Kidney tubule cell (primary cell): Measurements from ENCODE around the gene HNRNPD.
"Not testable (repeated sequence)": the region's sequence is repeated elsewhere in the genome, so short reads cannot be mapped to it uniquely, and the experiment has no call there.

Experiments
- DNase-seq: peaks from one replicate; pipeline ENCODE4 v3.0.0-alpha.2; 2018; ENCODE audit warnings: low spot score

HNRNPD gene

DNA sequence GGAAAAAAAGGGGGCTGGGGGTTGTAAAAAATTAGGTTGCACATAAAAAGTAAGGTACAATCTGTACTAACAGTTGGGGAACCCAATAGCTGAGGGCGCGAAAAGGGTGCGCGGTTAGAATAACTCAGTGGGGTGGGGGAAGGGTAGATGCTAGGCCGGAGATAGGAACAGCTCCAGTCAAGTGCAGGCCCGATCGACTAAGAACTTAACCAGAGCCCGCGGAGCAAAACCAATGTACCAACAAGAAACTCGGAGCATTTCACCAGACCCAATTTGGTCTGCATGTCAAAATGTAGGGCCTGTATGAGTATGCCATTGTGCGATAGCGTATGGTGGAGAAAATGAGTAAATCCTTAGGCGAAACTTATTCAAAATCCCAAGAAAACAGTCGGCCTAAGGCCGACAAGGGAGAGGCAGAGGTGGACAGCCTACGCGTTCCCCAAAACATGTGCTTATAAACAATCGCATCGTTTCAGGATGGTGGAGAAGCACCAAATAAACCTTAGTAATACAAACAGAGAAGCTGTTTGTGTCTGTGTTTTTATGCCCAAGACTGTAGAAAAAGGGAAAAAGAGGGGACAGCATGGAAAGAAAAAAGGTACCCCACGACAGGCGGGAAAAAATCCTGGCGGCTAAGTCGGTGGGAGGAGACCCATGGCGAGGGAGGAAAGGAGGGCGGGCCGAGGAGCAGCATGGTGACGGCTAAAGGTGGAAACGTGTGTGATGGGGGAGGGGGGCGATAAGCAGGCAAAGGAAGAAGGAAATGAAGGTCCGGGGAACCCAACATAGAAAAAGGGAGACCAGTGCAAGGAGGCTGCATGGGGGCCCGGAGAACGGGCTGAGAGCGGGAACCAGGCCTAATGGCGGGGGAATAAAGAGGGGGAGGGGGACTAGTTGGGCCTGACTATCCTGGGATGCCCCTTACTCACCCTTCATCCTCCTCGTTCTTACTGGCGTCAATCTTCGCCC lies 990 bp downstream of the HNRNPD start:
- DNase-seq, result peak; percentile 85

DNA sequence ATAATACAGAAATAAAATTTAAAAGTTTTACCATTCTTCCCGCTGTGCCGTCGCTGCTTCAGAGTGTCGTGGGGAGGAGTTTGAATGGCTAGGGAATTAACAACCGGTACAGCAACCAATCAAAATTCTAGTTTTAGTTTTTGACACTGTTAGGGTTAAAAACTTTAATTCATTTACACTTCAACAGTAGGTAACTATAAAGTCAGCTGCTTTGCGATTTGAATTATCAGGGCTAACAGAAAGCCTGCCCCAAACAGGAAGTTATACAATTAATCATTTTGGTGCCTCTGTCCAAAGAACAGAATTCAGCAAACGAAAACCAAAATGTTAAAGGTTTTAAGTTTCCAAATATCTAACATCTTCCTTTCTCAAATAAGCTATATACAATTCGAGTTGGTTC lies 2.3 kb downstream of the HNRNPD start:
- DNase-seq, result peak; percentile 13

DNA sequence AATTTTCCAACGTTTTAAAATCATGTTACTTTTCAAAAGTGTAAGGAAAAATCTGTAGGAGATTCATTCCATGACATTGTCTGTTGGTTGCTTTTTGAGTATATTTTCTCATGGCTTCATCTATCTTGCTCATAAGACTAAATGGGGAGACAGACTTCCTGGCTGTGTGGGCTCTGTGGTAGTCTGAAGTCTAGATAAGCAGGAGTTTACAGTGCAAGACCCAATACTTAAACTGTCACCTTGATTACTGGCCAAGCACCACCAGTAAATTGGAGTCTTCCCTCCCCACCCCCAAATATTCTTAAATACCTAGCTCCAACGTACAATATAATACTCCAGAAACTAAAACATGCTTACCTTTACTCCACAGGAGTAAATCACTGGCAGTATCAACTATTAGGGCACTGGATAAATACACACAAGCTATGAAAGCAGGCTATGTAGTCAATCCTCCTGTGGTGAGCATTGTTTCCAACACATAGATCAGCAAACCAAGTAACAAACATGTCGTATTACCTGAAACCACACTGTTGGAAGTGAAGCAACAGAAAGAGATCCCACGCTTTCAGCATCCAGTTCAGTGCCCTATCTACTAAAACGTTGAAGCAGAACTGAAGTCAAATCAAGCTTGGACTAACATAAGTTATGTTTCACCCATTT lies 6.2 kb downstream of the HNRNPD start:
- no peak for DNase-seq

DNA sequence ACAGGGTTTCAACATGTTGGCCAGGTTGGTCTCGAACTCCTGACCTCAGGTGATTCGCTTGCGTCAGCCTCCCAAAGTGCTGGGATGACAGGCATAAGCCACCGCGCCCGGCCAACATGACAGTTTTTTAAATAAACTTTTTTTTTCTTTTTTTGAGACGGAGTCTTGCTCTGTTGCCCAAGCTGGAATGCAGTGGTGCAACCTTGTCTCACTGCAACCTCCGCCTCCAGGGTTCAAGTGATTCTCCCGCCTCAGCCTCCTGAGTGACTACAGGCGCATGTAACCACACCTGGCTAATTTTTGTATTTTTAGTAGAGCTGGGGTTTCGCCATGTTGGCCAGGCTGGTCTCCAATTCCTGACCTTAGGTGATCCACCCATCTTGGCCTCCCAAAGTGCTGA lies 7.4 kb downstream of the HNRNPD start:
- DNase-seq, result not testable (repeated sequence)

DNA sequence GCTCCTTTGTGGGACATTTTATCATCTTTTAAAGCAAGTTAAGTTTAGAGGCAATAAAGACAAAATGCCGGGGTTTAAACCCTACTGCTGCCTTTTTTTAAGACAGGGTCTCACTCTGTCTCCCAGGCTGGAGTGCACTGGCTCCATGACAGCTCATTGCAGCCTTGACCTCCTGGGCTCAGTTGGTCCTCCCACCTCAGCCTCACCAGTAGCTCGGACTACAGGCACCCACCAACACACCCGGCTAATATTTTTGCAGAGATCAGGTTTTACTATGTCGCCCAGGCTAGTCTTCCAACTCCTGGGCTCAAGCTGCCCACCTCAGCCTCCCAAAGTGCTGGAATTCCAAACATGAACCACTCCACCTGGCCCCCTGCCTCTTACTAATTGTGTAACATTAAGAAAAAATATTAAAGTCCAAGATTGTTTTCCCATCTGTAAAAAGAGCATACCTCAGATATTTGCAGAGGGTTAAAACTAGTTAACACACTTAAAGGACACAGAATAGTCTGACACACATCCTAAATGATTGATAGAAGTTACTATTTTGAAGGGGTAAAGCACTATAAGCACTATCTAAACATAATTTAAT lies 9.8 kb downstream of the HNRNPD start:
- DNase-seq, result no peak

DNA sequence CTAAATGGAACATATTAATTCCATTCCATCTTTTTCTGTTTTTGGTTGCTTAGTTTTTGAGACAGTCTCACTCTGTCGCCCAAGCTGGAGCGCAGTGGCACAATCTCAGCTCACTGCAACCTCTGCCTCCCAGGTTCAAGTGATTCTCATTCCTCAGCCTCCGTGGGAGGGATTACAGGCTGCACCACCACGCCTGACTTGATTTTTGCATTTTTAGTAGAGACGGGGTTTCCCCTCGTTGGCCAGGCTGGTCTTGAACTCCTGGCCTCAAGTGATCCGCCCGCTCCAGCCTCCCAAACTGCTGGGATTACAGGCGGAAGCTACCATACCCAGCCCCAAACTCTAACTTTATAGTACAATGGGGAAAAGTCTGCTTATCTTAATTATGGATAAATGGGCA lies 11.2 kb downstream of the HNRNPD start:
- peak; percentile 64 for DNase-seq

DNA sequence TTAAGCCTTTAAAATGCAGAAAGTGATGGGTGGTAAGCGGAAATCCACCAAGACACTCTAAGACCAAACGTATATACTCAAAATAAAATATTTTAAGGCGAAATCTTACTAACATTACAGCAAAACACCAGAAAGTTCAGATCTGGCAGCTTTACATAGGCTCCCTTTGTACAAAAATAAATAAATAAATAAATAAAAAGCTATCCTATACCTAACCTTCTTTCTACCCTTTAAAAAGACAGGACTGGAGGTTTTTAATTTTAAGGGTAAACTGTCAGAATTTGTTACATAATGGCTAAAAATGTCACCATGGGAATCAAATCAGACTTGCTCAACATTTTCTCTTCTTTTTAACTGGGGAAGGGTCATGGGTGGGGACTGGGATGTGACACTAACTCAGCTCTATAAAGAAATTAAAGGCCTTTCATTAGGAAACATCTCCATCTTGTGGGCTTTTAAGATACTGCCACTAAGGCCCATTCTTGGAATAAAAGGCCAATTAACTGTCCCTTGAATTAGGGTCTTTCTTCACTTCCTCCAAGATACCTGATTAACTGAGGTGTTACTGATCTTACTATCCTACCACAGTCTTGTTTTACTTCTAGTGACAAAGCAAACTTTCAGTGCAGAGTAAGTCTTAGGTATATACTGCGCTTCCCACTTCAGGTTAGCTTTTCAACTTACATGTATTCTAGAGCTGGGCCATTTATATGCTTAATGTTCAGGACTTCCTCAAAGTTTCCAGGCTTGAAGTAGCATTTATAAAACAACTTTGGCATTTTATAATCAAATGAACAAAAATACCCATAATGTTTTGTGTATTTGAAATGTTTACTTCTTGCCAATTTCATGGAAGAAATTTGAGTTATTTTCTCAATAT lies 13.3 kb downstream of the HNRNPD start:
- peak; percentile 26 for DNase-seq

DNA sequence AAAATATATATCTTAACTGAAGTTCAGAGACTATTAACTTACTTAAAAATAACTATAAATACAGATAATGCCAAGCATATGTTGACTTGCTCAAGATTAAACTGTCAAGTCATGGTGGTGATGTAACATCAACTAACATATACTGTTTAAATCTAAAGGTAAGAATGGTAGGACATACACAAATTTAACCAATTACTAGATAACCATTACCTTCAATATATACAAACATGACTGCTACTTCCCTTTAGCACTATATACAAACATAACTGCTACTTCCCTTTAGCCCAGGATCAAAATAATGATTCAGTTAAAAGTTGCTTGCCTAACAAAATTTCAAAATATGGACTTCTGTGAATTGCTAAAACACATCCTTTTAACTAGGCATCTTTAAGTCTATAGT lies 14.9 kb downstream of the HNRNPD start:
- no peak for DNase-seq

DNA sequence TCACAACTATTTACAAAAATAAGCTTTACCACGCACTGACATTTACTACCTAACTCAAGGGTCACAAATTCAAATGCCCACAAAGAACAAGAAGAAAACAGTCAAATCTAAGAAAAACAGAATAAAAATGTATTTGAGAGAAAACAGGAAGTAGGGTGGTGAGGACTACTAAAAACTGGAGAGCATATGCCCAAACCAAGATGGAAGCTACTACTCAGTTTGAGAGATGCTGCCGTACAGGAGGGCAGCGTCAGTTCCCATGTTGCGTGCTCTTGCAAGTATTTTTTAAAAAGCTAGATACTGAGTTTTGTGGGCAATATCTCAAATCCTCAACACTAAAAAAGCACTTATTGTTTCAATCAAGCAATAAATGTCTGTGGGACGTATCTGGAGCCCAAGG lies 16.2 kb downstream of the HNRNPD start:
- no peak for DNase-seq

DNA sequence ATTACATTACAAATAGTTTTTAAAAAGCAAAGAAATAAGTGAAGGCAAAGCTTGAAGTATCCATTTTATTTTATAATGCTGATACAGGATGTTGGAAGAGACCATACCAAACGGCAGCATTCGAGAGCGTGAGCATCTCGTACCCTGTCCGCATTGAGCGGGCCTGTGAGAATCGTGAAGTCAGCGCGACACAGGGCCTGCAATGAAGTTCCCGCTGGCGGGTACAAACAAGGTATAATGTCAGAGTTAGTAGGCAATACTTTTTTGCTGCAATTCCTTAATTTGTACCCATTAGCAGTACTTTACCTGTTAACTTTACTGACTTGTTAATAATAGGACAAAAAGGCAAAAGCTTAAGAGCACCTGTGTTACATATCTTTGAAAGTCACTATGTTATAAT lies 19.0 kb downstream of the HNRNPD start:
- no peak for DNase-seq

DNA sequence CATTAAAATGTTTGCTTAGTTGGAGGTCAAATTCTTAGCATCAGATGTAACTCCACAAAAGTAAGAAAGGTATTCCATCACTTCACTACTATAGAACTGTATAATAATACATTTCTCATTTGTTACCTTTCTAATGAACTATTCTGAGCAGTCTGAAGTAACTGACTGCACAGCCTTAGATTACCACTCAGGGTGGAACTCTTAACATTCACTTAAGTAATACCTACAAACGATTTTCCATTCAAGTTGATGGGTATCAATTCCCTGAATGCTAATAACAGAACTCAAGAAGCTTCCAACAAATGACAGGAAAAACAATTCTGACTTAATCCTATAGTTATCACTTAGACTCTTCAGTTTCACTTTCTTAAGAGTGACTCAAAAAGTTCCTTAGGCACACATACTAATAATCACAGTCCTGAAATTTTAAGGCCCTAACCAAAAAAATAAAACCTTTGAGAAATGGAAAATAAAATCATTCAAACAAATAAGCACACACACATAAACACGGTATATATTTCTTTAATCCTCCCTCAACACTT lies 20.9 kb downstream of the HNRNPD start:
- no peak for DNase-seq

DNA sequence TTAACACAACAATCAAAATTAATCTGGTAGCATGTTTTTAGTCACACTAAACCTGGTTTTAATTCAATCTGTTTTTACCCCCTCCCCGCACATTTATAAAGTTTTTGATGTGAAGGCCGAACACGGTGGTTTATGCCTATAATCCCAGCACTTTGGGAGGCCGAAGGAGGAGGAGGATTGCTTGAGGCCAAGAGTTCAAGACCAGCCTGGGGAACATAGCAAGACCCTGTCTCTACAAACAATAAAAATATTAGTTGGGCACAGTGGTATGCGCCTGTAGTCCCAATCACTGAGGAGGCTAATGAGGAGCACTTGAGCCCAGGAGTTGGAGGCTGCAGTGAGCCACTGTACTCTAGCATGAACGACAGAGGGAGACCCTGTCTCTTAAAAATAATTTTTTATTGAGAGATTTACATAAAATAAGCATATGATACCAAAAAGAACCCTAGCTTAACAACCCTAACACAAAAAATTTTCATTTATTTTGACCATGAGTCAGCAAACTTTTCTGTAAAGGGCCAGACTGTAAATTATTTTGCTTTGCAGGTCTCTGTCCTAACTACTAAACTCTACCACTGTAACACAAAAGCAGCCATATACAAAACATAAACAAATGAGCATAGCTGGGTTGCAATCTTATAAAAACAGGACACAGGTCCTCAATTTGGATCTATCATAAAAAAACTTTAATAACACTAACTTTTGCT lies 21.5 kb downstream of the HNRNPD start:
- DNase-seq, result no peak

DNA sequence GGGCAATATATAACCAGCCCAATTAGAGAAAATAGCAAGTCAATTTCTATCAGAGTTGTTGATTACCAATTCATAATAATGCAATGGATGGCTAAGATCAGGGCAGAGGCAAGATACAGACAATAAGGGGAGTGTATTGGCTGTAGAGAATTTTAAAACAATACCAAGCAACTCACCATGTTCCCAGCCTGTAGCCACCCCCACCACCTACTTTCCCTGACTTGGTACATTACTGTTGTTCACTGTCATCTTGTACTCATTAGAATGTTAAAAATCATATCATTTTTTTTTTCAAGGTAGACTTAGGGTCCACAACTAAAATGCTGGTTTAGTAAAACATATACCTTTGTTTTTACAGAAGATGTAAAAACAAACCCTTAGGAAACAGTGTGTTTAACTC lies 27.7 kb downstream of the HNRNPD start:
- no peak for DNase-seq

DNA sequence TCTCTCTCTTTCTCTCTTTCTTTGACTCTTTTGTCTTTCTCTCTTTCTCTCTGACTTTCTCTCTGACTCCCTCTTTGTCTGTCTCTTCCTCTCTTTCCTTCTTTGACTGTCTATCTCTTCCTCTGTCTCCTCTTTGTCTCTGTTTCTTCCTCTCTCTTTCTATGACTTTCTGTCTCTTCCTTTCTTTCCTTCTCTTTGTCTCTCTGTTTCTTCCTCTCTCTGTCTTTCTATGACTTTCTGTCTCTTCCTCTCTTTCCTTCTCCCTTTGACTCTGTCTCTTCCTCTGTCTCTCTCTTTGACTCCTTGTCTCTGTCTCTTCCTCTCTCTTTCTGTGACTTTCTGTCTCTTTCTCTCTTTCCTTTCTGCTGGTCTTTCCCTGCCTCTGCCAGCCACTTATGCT lies 38.7 kb downstream of the HNRNPD start:
- no peak for DNase-seq

DNA sequence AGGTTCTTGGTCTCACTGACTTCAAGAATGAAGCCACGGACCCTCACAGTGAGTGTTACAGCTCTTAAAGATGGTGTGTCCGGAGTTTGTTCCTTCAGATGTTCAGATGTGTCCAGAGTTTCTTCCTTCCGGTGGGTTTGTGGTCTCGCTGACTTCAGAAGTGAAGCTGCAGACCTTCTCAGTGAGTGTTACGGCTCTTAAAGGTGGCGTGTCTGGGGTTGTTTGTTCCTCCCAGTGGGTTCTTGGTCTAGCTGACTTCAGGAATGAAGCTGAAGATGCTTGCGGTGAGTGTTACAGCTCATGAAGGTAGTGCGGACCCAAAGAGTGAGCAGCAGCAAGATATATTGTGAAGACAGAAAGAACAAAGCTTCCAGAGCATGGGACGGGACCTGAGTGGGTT lies 40.1 kb downstream of the HNRNPD start:
- not testable (repeated sequence) for DNase-seq

DNA sequence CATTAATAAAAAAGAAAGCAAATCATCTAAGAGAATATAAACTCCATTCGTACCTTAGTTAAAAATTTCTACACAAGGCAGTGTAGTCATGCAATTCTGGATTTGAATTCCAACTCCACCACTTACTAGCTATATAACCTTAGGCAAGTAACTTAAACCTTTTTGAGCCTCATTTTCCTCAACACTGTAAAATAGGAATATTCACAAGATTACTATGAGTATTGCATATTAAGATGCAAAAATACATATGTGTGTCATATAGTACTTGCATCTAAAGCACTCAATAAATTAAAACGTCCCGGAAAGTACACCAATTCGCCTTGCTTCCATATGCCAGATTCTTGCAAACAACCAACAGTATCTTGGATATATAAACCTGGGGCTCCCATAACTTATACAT lies 42.0 kb downstream of the HNRNPD start:
- no peak for DNase-seq

DNA sequence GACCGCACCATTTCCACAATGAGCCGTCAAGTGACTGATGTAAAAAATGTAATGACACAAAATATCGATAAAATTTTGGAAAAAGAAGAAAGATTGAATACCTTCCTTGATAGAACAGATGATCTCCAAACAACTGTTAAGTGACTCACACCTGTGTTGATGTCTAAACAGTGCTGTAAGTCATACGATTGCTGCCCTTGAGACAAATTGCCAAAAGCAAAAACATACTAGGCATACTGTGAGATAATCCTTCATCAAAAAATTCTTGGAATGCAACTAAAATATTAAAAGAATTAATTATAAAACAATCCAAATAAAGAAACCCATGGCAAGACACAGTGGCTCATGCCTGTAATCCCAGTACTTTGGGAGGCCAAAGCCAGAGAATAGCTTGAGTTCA lies 53.4 kb downstream of the HNRNPD start:
- DNase-seq, result no peak

DNA sequence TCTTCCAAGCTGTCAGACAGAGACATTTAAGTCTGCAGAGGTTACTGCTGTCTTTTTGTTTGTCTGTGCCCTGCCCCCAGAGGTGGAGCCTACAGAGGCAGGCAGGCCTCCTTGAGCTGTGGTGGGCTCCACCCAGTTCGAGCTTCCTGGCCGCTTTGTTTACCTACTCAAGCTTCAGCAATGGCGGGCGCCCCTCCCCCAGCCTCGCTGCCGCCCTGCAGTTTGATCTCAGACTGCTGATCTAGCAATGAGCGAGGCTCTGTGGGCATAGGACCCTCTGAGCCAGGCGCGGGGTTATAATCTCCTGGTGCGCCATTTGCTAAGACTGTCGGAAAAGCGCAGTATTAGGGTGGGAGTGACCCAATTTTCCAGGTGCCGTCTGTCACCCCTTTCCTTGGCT lies 70.7 kb downstream of the HNRNPD start:
- not testable (repeated sequence) for DNase-seq
